A549 (cell line): ENCODE measurements around the gene TBC1D2B. TPM values are rescaled to one million over a fixed set of nuclear protein-coding genes. Genes with fewer than 3 reads are reported as not detected.

Experiments
- ATAC-seq, 2 experiments: fragments of 200-7000 bp in 1 of 2; fragments of >200 bp in 1 of 2; cut with Nextera tagmentation in 1 of 2; cut with Tn5 transposase in 1 of 2; 3 replicates each; pipeline versions ENCODE4 v1.8.0 to v1.9.1; 2018 to 2020; ENCODE audit warnings: mild to moderate bottlenecking in 1 of 2, moderate library complexity in 1 of 2
- CTCF ChIA-PET: fragments of 300-600 bp; sonication (Branson Sonifier 250); formaldehyde crosslinking; extraction: SDS; loops from one replicate; lab custom pipeline; 2021; ENCODE audit warnings: antibody characterized with exemption, inconsistent platforms; lab: Yijun Ruan, JAX
- POLR2A ChIA-PET: fragments of 350-600 bp; formaldehyde crosslinking; extraction: SDS; loops from one replicate; lab custom pipeline; 2021; ENCODE audit warnings: antibody characterized with exemption, inconsistent platforms; lab: Yijun Ruan, JAX
- DNase-seq, 2 experiments: peaks; one replicate each; pipeline versions ENCODE4 v3.0.0 to v3.0.0-alpha.2; 2011 to 2016; ENCODE audit warnings: low read depth in 1 of 2, low spot score in 1 of 2
- FAIRE-seq: peaks from 2 replicates; lab custom pipeline; 2011; peaks lifted over from hg19 to GRCh38; lab: Jason Lieb, UNC
- H3K27ac ChIP-seq, 2 experiments: fragments of >200 bp; sonication (Bioruptor Twin); formaldehyde crosslinking; 3 replicates each; pipeline ENCODE4 v1.5.1; 2016 to 2017
- H3K4me1 ChIP-seq: fragments of >200 bp; sonication (Bioruptor Twin); formaldehyde crosslinking; 3 replicates; pipeline ENCODE4 v1.6.1; 2016
- H3K4me2 ChIP-seq: fragments of >200 bp; sonication (Bioruptor Twin); formaldehyde crosslinking; 3 replicates; pipeline ENCODE4 v1.6.1; 2016
- H3K4me3 ChIP-seq: fragments of >200 bp; sonication (Bioruptor Twin); formaldehyde crosslinking; 3 replicates; pipeline ENCODE4 v1.5.1; 2016
- H3K9me3 ChIP-seq: fragments of >200 bp; sonication (Bioruptor Twin); formaldehyde crosslinking; 3 replicates; pipeline ENCODE4 v1.6.1; 2016
- CEBPB ChIP-seq, 2 experiments: fragments of >200 bp in 1 of 2; sonication (Bioruptor Twin) in 1 of 2; formaldehyde crosslinking in 1 of 2; IDR thresholded peaks; 2 replicates each; pipeline ENCODE4 v1.6.1; 2012 to 2016
- CTCF ChIP-seq: fragments of >200 bp; sonication (Bioruptor Twin); formaldehyde crosslinking; IDR thresholded peaks from 3 replicates; pipeline ENCODE4 v1.5.1; 2016
- EHMT2 ChIP-seq: fragments of 200-600 bp; sonication (generic); IDR thresholded peaks from 2 replicates; pipeline ENCODE4 v1.6.1; 2016; ENCODE audit warnings: antibody characterized with exemption, low read depth, mild to moderate bottlenecking, moderate library complexity
- GATA3 ChIP-seq: IDR thresholded peaks from 2 replicates; pipeline ENCODE4 v1.6.1; 2012; ENCODE audit warnings: borderline replicate concordance
- HOXB5 ChIP-seq: fragments of 250-450 bp; sonication (Bioruptor Pico); IDR thresholded peaks from 2 replicates; pipeline ENCODE4 v1.5.0; 2020; ENCODE audit warnings: mild to moderate bottlenecking, moderate library complexity
- JUN ChIP-seq, 2 experiments: fragments of >200 bp; sonication (Bioruptor Twin); formaldehyde crosslinking; IDR thresholded peaks; 2 replicates in 1 of 2; 3 replicates in 1 of 2; pipeline ENCODE4 v1.6.1; 2016 to 2017
- JUNB ChIP-seq: fragments of >200 bp; sonication (Bioruptor Twin); formaldehyde crosslinking; IDR thresholded peaks from 2 replicates; pipeline ENCODE4 v1.6.1; 2016
- KDM1A ChIP-seq: fragments of 200-600 bp; sonication (generic); IDR thresholded peaks from 2 replicates; pipeline ENCODE4 v1.6.1; 2016; ENCODE audit warnings: low read depth, mild to moderate bottlenecking
- MAFK ChIP-seq: fragments of 450-650 bp; IDR thresholded peaks from 2 replicates; pipeline ENCODE4 v1.6.1; 2014; ENCODE audit not compliant: partially characterized antibody
- MAX ChIP-seq: IDR thresholded peaks from 2 replicates; pipeline ENCODE4 v1.6.1; 2012
- MYC ChIP-seq: IDR thresholded peaks from 2 replicates; pipeline ENCODE4 v1.6.1; 2012; ENCODE audit warnings: mild to moderate bottlenecking, inconsistent platforms, low read length, improper control_type of control experiment, borderline replicate concordance
- NFE2L2 ChIP-seq: fragments of 150-350 bp; conservative IDR thresholded peaks from 2 replicates; pipeline ENCODE4 v1.6.1; 2014; ENCODE audit warnings: low read length
- NR3C1 ChIP-seq: fragments of >200 bp; sonication (Bioruptor Twin); formaldehyde crosslinking; IDR thresholded peaks from 3 replicates; pipeline ENCODE4 v1.6.1; 2017
- PHF8 ChIP-seq: fragments of 200-600 bp; sonication (generic); IDR thresholded peaks from 2 replicates; pipeline ENCODE4 v1.6.1; 2016; ENCODE audit warnings: low read depth, mild to moderate bottlenecking, antibody characterized with exemption, moderate library complexity, borderline replicate concordance
- RAD21 ChIP-seq, 2 experiments: fragments of >200 bp in 1 of 2; sonication (Bioruptor Twin) in 1 of 2; formaldehyde crosslinking in 1 of 2; IDR thresholded peaks in 1 of 2; conservative IDR thresholded peaks in 1 of 2; 2 replicates in 1 of 2; 3 replicates in 1 of 2; pipeline ENCODE4 v1.6.1; 2012 to 2018; ENCODE audit warnings: inconsistent platforms in 1 of 2
- RCOR1 ChIP-seq: fragments of 150-350 bp; IDR thresholded peaks from 2 replicates; pipeline ENCODE4 v1.6.1; 2014; ENCODE audit warnings: antibody characterized with exemption, low read length, low read depth
- RFX5 ChIP-seq: fragments of 450-650 bp; IDR thresholded peaks from 2 replicates; pipeline ENCODE4 v1.7.1; 2014; ENCODE audit warnings: antibody characterized with exemption, mild to moderate bottlenecking, moderate library complexity
- RNF2 ChIP-seq: fragments of 200-600 bp; sonication (generic); IDR thresholded peaks from 2 replicates; pipeline ENCODE4 v1.6.1; 2016; ENCODE audit warnings: low read depth, mild to moderate bottlenecking, antibody characterized with exemption, moderate library complexity, borderline replicate concordance
- SREBF2 ChIP-seq: fragments of 450-650 bp; IDR thresholded peaks from 2 replicates; pipeline ENCODE4 v1.6.1; 2014; ENCODE audit warnings: mild to moderate bottlenecking, moderate library complexity
- TFCP2L1 ChIP-seq: fragments of 250-450 bp; sonication (Bioruptor Pico); IDR thresholded peaks from 2 replicates; pipeline ENCODE4 v1.5.0; 2021; ENCODE audit warnings: mild to moderate bottlenecking
- WGBS: methylation state at CpG from one replicate; pipeline ENCODE4 v1.1.6; 2017; ENCODE audit errors: missing lambda C conversion rate; 5-methylcytosine and 5-hydroxymethylcytosine counted together
- polyA plus RNA-seq, 4 experiments: library from polyadenylated mRNA; depleted of rRNA in 3 of 4; stranded (reverse); fragments of >200 nt; fragmentation: RNase III in 1 of 4; extraction: RNeasy Plus Mini Kit Qiagen cat#74134 plus additional on column Dnase treatment in 1 of 4; gene quantifications; 2 replicates in 3 of 4; 3 replicates in 1 of 4; pipeline ENCODE4 v1.2.3, GENCODE V29; 2011 to 2017
- TF ChIP-seq, protein P1 (sequence below): IDR thresholded peaks from 2 replicates; pipeline ENCODE4 v1.6.1; 2012
- TF ChIP-seq, protein P2 (sequence below): fragments of >200 bp; sonication (Bioruptor Twin); formaldehyde crosslinking; IDR thresholded peaks from 2 replicates; pipeline ENCODE4 v1.6.1; 2016
- TF ChIP-seq, protein P3 (sequence below): fragments of 200-600 bp; sonication (generic); IDR thresholded peaks from 2 replicates; pipeline ENCODE4 v1.6.1; 2016; ENCODE audit warnings: antibody characterized with exemption, mild to moderate bottlenecking, moderate library complexity

TBC1D2B gene
- polyA plus RNA-seq, 2 of the 4 experiments (the other 2 are of a cell fraction): 13.6 to 13.9 TPM

DNA sequence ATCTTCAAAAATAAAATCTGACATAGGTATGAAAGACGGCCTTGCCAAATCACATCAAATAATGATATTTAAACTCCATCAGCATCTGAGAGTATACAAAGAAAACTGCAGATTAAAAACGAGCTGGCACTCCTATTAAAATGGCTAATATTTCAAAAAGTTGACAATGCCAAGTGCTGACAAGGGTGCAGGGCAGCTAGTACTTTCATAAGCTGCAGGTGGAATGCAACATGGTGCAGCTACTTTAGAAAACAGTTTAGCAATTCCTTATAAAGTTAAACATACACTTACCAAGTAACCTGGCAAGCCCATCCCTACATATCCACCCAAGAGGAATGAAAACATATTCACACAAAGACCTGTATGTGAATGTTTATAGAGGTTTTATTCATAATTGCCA lies 23.0 kb downstream of the TBC1D2B start:
- WGBS: 46% methylated on average over 2 of the region's 2 CpGs
- POLR2A ChIA-PET: no interaction called here
- CTCF ChIA-PET: interaction anchor here (0.8 to 1.7 kb wide), 6 partner anchors 18 to 141 kb away, joined by 3 to 8 read pairs (median 4); no protein-coding TSS in a partner anchor

GRCh38 chr15:78052545-78052944 lies 25.0 kb downstream of the TBC1D2B start:
- H3K4me3 ChIP-seq: no peak overlapping the region
- POLR2A ChIA-PET: no interaction called here
- no peak overlapping the region for H3K4me2 ChIP-seq
- peaks cover 34% of the 10 kb centered on the region for H3K4me1 ChIP-seq
- TF ChIP-seq MAFK (no peak), JUNB (no peak), KDM1A (no peak), RFX5 (no peak), RNF2 (no peak), GATA3 (no peak), RAD21 (conservative IDR thresholded peaks at IDR 0.05 in 1 of 2, IDR thresholded peaks at IDR 0.05 in 1 of 2) (no peak), EHMT2 (no peak), MAX (no peak), NR3C1 (no peak), PHF8 (no peak), SREBF2 (no peak), NFE2L2 (no peak), CEBPB (IDR thresholded peaks at IDR 0.05) (no peak), MYC (no peak)
- TF ChIP-seq, protein P1, sequence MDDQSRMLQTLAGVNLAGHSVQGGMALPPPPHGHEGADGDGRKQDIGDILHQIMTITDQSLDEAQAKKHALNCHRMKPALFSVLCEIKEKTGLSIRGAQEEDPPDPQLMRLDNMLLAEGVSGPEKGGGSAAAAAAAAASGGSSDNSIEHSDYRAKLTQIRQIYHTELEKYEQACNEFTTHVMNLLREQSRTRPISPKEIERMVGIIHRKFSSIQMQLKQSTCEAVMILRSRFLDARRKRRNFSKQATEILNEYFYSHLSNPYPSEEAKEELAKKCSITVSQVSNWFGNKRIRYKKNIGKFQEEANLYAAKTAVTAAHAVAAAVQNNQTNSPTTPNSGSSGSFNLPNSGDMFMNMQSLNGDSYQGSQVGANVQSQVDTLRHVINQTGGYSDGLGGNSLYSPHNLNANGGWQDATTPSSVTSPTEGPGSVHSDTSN: no peak
- TF ChIP-seq, protein P2, sequence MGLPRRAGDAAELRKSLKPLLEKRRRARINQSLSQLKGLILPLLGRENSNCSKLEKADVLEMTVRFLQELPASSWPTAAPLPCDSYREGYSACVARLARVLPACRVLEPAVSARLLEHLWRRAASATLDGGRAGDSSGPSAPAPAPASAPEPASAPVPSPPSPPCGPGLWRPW: no peak
- TF ChIP-seq, protein P3, sequence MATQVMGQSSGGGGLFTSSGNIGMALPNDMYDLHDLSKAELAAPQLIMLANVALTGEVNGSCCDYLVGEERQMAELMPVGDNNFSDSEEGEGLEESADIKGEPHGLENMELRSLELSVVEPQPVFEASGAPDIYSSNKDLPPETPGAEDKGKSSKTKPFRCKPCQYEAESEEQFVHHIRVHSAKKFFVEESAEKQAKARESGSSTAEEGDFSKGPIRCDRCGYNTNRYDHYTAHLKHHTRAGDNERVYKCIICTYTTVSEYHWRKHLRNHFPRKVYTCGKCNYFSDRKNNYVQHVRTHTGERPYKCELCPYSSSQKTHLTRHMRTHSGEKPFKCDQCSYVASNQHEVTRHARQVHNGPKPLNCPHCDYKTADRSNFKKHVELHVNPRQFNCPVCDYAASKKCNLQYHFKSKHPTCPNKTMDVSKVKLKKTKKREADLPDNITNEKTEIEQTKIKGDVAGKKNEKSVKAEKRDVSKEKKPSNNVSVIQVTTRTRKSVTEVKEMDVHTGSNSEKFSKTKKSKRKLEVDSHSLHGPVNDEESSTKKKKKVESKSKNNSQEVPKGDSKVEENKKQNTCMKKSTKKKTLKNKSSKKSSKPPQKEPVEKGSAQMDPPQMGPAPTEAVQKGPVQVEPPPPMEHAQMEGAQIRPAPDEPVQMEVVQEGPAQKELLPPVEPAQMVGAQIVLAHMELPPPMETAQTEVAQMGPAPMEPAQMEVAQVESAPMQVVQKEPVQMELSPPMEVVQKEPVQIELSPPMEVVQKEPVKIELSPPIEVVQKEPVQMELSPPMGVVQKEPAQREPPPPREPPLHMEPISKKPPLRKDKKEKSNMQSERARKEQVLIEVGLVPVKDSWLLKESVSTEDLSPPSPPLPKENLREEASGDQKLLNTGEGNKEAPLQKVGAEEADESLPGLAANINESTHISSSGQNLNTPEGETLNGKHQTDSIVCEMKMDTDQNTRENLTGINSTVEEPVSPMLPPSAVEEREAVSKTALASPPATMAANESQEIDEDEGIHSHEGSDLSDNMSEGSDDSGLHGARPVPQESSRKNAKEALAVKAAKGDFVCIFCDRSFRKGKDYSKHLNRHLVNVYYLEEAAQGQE: no peak
- DNase-seq (no peak), FAIRE-seq (no peak), ATAC-seq (no peak)
- CTCF ChIA-PET: interaction anchor here (1.0 to 2.7 kb wide), 5 partner anchors 10 to 93 kb away, joined by 3 to 12 read pairs (median 6); no protein-coding TSS in a partner anchor
- no peak overlapping the region for H3K27ac ChIP-seq
- no peaks in the 10 kb centered on the region for H3K9me3 ChIP-seq
- 94% methylated on average over 5 of the region's 5 CpGs for WGBS

More for the DNA sequence above, 23.0 kb downstream of the TBC1D2B start:
- FAIRE-seq: no peak
- TF ChIP-seq RCOR1 (no peak), KDM1A (no peak), HOXB5 (CRISPR knock-in tag) (no peak), GATA3 (no peak), CTCF (no peak), RNF2 (no peak), TFCP2L1 (CRISPR knock-in tag) (no peak), JUN (IDR thresholded peaks at IDR 0.05) (no peak)
- Histone ChIP-seq H3K9me3 (no peaks in the 10 kb centered on the region), H3K4me1 (peaks cover 48% of the 10 kb centered on the region), H3K27ac (no peak overlapping the region), H3K4me3 (no peak overlapping the region), H3K4me2 (no peak overlapping the region)
- no peak for DNase-seq
- ATAC-seq: no peak
